ENCODE results near the gene PHF2.
"Not testable (repeated sequence)": the region's sequence is repeated elsewhere in the genome, so short reads cannot be mapped to it uniquely, and the experiment has no call there.

PHF2 gene

DNA sequence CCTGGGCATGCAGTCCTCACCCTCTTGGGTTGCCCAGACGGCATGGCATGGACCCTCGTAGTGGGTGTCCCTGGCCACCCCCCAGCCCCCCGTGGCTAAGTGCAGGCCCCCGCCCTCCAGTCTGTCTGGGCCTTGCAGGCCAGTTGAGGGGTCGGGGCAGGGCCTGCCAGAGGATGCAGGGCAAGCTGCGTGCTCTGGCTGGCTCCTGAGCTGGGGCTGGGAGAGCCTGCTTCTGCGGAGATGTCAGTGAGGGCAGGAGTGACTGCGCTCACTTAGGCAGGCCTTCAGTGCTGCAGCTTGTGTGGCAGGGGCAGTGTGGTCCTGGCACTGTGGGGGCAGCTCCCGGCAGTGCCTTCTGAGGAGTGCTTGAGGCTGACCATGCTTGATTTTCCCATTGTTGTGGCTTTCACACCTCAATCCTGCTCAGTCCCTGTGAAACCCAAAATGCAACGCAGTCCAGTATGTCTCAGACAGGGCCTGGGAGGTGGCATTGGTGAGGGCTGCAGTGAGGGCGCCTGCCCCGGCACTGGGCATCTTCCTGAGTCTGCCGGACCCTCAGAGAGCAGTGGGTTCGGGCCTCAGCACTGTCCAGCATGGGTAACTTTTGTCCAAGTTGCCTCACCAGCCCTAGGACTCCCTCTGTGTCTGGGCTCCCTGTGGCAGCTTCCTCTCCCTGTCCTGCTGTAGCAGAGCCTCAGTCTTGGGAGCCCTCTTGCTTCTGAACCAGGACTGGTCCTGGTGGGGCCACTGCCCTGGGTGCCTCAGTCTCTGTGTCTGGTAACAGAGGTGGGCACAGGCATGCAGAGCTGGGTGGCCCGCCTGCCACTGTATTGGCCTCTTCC, 93.0 kb downstream of the PHF2 start:
- no peak for DNase-seq

- DNase-seq = no peak
Observed at GRCh38 chr9:93669958-93670207, 93.5 kb downstream of the PHF2 start.

GRCh38 chr9:93670208-93671019, 94.0 kb downstream of the PHF2 start:
- DNase-seq = peak; percentile 87

DNA sequence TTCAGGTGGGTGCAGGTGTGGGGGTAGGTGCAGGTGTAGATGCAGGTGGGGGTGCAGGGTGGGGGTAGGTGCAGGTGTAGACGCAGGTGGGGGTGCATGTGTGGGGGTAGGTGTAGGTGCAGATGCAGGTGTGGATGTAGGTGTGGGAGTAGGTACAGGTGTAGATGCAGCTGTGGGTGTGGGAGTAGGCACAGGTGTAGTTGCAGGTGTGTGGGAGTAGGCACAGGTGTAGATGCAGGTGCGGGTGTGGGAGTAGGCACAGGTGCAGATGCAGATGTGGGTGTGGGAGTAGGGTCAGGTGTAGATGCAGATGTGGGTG, 94.6 kb downstream of the PHF2 start:
- DNase-seq = no peak

- not testable (repeated sequence) for DNase-seq
Observed at GRCh38 chr9:93672330-93673020, 96.1 kb downstream of the PHF2 start.

- DNase-seq = peak; percentile 57
Observed at GRCh38 chr9:93673021-93673838, 96.8 kb downstream of the PHF2 start.

DNA sequence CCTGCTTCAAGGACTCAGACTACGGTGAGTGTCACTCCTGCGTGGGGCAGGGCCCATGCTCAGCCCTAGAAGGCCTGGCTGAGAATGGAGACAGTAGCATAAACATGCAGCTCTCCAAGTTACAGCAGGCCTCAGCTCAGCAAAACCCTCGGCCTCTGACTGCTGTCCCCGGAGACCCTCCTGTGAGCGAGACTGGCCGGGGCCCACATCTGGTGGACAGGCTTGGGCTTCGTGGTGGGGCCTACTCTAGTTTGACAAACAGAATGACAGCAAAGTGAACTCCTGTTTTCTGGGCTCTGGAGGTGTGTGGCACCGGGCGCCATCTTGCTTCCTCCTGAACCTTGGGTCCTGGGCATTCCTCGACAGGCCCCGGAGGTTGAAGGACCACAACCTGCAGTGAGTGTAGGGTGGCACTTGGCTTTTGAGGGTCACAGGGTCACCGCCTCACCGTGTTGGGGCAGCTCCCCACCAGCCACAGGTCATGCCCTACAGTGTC, 97.5 kb downstream of the PHF2 start:
- DNase-seq = no peak

DNA sequence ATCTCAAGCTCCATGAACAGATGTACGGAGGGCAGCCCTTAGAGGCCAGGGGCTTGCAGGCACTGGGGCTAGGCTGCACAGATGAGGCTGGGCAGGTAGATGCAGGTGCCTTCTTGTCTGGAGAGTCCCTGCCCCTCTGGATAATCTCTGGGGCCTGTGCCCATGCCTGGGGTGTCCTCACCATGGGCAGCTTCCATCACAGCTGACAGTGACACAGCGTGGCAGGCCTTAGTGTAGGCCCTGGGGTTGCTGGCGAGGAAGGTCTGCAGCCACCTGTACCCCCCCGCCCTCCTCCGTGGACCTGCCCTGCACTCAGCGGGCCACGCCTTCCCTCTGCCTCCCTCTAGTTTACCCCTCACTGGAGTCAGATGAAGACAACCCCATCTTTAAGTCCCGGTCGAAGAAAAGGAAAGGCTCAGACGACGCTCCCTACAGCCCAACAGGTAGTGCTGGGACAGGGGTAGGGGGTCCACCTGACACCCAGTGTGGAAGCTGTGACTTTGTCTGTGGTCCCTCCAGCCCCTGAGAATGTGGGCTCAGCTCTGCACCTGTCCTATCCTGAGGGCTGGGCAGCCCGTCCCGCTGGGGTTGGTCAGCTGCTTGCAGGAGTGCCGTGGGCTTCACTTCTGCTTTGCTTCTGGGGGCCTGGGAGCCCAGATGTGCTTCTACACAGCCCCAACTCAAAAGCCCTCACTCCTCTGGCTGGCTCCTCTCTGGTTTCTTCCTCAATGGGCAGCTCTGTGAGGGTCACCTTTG, 98.4 kb downstream of the PHF2 start:
- no peak for DNase-seq

DNA sequence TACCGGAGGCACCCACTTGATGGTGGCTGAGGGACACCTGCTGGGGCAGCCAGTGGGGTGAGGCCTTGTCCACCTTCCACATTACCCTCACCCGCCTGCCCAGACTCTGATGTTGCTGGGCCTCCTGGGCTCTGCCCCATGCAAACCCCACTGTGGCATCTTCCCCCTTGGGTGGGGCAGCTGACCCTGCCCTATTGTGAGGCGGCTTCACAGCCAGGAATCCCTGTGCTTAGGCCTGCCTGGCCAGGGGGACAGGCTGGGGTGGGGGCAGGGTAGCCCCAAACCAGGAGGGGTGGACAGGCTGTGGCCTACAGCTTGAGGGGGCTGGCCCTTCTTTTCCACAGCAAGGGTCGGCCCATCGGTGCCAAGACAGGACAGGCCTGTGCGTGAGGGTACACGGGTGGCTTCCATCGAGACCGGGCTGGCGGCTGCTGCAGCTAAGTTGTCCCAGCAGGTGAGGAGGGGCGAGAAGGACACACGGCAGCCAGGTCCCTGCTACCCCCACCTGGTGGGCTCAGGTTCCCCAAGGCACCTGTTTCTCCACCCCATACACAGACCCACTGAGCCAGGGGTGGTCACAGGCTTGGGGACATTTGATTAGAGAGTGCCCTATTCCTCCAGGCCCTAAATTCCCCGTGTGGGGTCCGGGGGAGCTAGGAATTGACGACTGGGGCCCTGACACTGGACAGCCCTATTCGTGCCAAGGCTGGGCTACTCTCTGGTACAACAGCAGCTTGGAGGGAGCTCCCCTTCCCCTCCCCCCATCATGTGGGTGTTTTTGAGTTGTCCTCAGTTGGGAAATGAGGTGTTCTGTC, 99.2 kb downstream of the PHF2 start:
- no peak for DNase-seq

DNA sequence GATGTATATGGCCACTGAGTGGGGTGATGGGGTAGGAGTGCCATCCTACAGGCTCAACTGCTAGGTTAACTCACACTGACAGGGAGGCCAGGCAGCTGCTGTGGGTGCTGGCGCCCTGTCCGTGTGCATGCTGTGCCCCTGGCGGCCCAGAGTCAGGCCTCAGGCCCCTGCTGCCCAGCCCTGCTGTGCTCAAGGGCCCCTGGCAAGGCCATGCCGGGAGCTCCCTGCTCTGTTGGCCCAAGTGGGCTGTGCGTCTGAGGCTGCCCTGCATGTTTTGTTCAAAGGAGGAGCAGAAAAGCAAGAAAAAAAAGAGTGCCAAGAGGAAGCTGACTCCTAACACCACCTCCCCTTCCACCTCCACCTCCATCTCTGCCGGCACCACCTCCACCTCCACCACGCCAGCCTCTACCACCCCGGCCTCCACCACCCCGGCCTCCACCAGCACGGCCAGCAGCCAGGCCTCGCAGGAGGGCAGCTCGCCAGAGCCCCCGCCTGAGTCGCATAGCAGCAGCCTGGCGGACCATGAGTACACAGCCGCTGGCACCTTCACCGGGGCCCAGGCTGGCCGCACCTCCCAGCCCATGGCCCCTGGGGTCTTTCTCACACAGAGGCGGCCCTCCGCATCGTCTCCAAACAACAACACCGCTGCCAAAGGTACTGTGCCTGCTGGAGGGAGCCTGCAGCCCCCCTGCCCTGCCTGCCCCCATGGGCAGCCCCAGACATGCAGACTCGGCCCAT, 100.1 kb downstream of the PHF2 start:
- no peak for DNase-seq

GRCh38 chr9:93677048-93677571, 100.7 kb downstream of the PHF2 start:
- no peak for DNase-seq

DNA sequence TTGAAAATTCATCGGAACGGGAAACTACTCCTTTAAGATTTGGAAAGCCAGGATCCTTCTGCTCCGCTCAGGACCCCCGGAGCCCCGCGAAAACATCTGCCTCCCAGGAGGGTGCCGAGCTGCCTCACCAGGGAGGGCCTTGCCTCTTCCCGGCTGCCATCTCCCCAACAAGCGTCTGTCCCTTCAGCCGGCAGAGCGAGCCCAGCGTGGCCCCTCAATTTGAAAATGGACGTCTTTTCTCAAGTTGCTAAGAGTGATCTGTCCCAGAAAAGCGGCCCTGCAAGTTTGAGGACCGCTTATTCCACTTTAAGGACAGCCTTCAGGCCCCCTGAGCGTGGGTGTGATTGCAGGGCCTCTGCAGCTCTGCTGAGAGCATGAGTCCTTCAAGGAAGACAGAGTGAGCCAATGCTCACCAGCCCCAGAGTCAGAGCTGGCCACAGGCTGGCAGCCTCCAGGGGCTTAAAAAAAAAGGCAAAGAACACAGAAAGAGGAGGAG, 101.3 kb downstream of the PHF2 start:
- DNase-seq = no peak

- no peak for DNase-seq
Observed at GRCh38 chr9:93678199-93679019, 102.0 kb downstream of the PHF2 start.

DNA sequence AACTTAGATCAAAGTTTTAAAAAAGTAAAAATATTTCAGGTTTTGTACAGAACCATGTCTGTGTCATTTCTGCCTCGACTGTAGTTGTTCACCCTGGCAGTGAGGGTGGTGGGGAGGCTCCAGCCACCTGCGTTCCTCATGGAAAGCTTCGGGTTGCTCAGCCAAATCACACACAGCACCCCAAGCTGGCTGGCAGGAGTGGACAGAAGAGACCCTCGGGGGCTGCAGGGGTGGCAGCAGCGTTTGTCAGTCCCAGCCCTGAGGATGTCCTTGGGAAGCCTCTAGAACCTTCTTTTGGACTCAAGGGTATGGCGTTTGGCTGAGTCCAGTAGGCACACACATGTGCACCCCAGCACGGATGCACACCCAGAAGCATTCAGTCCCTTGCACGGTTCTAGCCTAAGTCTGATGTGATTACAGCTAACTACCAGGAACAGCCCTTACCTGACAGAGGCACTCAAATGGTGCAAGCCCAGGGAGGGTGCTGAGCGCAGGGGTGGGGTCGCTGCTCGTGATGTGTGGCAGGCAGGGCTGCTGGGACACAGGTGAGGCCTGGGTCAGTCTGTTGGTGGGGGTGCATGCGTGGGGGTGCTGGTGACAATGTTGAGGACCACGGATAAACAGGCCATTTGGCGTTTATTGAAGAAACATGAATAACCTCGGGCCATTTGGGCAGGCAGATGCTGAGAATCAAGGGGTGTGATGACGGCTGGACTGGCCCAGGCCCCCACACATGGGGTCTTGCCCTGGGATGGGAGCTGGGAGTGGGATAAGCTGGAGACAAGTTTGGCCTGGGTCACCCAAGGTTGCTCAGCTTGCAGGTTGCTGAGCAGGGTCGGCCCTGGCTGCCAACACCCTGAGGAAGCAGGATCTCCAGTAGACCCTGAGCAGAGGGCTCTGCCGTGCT, 103.4 kb downstream of the PHF2 start:
- no peak for DNase-seq

GRCh38 chr9:93680443-93681268, 104.3 kb downstream of the PHF2 start:
- no peak for DNase-seq

DNA sequence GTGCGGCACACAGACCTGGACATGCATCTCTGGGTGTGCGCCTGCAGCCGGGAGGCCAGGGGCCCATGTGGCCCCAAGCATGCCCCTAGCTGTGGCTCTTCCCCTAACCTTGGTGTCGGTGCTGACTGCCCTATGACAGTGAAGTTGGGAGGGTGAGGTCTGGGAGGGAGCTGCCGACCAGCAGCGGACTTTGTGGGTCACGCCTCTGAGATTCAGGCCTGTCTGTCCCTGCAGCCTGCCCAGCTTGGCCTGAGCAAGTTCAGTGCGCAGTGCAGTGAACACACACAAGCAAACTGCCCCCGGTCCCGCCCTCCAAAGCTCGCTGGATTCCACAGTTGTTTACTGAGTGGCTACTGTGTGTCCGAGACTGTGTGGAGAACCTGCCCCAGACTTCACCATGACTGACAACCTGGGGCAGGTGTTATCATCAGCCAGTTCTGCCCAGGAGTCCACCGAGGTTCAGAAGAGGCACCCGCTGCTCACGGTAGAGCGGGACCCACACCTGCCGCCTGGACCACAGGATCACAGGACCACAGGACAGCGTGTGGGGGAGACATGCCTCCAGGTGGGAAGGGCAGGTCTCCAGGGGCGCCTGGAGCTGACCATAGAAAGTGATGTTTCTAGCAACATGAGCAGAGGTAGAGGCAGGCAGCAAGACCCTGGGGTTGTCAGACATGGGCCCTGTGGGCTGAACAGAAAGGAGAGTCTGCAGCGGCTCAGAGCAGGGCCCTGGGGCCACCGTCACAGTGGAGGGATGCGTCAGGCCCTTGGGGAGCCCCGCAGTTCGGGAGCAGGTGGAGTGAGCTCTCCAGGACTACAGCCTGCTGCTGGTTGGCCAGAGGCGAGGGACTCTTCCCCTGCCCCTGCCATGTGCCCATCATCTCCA, 105.1 kb downstream of the PHF2 start:
- DNase-seq = no peak
